Transverse colon (tissue), 4 donors: Measurements from ENCODE around the gene GNB1. TPM values are rescaled to one million over a fixed set of nuclear protein-coding genes. Genes with fewer than 3 reads are reported as not detected.

ENCODE experiments used
- DNase-seq: peaks from one replicate; pipeline ENCODE4 v3.0.0-alpha.2; 2019
- H3K27ac ChIP-seq, 4 donors: fragments of 200-600 bp; sonication (generic); 2 replicates each; pipeline ENCODE4 v1.5.1; 2016 to 2018; ENCODE audit warnings: inconsistent platforms in 4 of 4
- H3K27me3 ChIP-seq: fragments of 200-600 bp; sonication (generic); 2 replicates; pipeline ENCODE4 v1.5.1; 2017; ENCODE audit warnings: inconsistent platforms
- H3K36me3 ChIP-seq, 4 donors: fragments of 200-600 bp; sonication (generic); 2 replicates each; pipeline ENCODE4 v1.5.1; 2017 to 2019; ENCODE audit warnings: inconsistent platforms in 4 of 4
- H3K4me1 ChIP-seq, 4 donors: fragments of 200-600 bp; sonication (generic); 2 replicates each; pipeline ENCODE4 v1.5.1; 2017 to 2020; ENCODE audit warnings: inconsistent platforms in 4 of 4
- H3K4me3 ChIP-seq, 4 donors: fragments of 200-600 bp; sonication (generic); 1 replicate in 1 of 4; 2 replicates in 3 of 4; pipeline versions ENCODE4 v1.5.1 to v1.6.1; 2017 to 2019; ENCODE audit warnings: inconsistent platforms in 4 of 4
- H3K9me3 ChIP-seq, 2 donors: fragments of 200-600 bp; sonication (generic); 2 replicates each; pipeline ENCODE4 v1.5.1; 2017 to 2019; ENCODE audit warnings: inconsistent platforms in 2 of 2
- EP300 ChIP-seq: sonication (generic); formaldehyde crosslinking; IDR thresholded peaks from one replicate; pipeline ENCODE4 v1.6.1; 2017; ENCODE audit warnings: antibody characterized with exemption, low read depth
- POLR2A ChIP-seq: fragments of 450-650 bp; IDR thresholded peaks from one replicate; pipeline ENCODE4 v1.6.1; 2016; ENCODE audit warnings: antibody characterized with exemption, mild to moderate bottlenecking, moderate library complexity
- POLR2AphosphoS5 ChIP-seq, 3 donors: sonication (generic); formaldehyde crosslinking; IDR thresholded peaks; one replicate each; pipeline ENCODE4 v1.6.1; 2016; ENCODE audit warnings: antibody characterized with exemption in 3 of 3
- WGBS, 2 donors: methylation state at CpG; one replicate each; pipeline ENCODE4 v1.1.5; 2018; ENCODE audit warnings: low coverage in 1 of 2; 5-methylcytosine and 5-hydroxymethylcytosine counted together
- in situ Hi-C, 4 donors: fragments of 200-750 bp; cut with MboI; loops; one replicate each; pipeline versions ENCODE4 v1.15.0 to v1.15.1; 2017; ENCODE audit warnings: low sequenced_read_pairs in 3 of 4, low pct_ligation_motif_present in 1 of 4, low pct_unique_long_range_greater_than_20kb in 1 of 4
- intact Hi-C: fragments of 100-400 bp; cut with DNase I; formaldehyde crosslinking; loops from one replicate; pipeline ENCODE4 v1.15.1; 2023; ENCODE audit warnings: low total_unique reads
- total RNA-seq, 4 donors: library from RNA; depleted of rRNA; stranded (reverse); fragments of >200 nt; gene quantifications; one replicate each; pipeline ENCODE4 v1.1.0, GENCODE V29; 2016
- TF ChIP-seq, protein P1 (sequence below), 5 experiments: fragments of 200-600 bp in 3 of 5; fragments of 450-650 bp in 2 of 5; sonication (generic) in 3 of 5; IDR thresholded peaks; 1 replicate in 2 of 5; 2 replicates in 3 of 5; pipeline ENCODE4 v1.5.1; 2016 to 2017; ENCODE audit warnings: antibody characterized with exemption in 5 of 5, inconsistent platforms in 3 of 5, mild to moderate bottlenecking in 2 of 5, moderate library complexity in 1 of 5

Gene GNB1
- total RNA-seq, 4 donors from 2014 or later: 123 to 191 (median 174) TPM

DNA sequence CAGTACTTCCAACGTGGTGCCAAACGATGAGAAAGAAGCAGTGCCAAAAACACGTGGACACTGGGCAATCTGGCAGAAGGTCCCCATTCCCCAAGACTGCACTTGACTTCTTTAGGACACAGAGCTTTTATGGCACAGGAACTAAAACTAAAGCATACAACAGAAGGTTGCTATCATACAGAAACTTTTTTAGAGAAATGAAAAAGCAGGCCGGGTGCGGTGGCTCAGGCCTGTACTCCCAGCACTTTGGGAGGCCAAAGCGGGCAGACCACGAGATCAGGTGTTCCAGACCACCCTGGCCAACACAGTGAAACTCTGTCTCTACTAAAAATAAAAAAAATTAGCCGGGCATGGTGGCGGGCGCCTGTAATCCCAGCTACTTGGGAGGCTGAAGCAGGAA, 43.0 kb downstream of the GNB1 start:
- DNase-seq: peak; percentile 25
- Histone ChIP-seq H3K36me3 (no peaks in the 10 kb centered on the region), H3K9me3 (no peaks in the 10 kb centered on the region), H3K27ac (peak overlapping the region; percentile 67 to 76 (median 71)), H3K4me1 (peaks cover 20 to 57% (median 35%) of the 10 kb centered on the region in 4 donors), H3K4me3 (no peak overlapping the region), H3K27me3 (no peaks in the 10 kb centered on the region)
- TF ChIP-seq POLR2A (no peak), EP300 (no peak), POLR2AphosphoS5 (IDR thresholded peaks at IDR 0.05) (no peak)
- TF ChIP-seq, protein P1, sequence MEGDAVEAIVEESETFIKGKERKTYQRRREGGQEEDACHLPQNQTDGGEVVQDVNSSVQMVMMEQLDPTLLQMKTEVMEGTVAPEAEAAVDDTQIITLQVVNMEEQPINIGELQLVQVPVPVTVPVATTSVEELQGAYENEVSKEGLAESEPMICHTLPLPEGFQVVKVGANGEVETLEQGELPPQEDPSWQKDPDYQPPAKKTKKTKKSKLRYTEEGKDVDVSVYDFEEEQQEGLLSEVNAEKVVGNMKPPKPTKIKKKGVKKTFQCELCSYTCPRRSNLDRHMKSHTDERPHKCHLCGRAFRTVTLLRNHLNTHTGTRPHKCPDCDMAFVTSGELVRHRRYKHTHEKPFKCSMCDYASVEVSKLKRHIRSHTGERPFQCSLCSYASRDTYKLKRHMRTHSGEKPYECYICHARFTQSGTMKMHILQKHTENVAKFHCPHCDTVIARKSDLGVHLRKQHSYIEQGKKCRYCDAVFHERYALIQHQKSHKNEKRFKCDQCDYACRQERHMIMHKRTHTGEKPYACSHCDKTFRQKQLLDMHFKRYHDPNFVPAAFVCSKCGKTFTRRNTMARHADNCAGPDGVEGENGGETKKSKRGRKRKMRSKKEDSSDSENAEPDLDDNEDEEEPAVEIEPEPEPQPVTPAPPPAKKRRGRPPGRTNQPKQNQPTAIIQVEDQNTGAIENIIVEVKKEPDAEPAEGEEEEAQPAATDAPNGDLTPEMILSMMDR (IDR thresholded peaks at IDR 0.05): no peak
- intact Hi-C loops: no loop called here
- WGBS, 2 donors: 15 to 50% methylated on average over 4 to 10 of the region's 10 CpGs
- in situ Hi-C loops: loop anchor here in 1 of 4 donors (10.0 kb wide), 1 partner anchor 57 kb away; no protein-coding TSS in a partner anchor

DNA sequence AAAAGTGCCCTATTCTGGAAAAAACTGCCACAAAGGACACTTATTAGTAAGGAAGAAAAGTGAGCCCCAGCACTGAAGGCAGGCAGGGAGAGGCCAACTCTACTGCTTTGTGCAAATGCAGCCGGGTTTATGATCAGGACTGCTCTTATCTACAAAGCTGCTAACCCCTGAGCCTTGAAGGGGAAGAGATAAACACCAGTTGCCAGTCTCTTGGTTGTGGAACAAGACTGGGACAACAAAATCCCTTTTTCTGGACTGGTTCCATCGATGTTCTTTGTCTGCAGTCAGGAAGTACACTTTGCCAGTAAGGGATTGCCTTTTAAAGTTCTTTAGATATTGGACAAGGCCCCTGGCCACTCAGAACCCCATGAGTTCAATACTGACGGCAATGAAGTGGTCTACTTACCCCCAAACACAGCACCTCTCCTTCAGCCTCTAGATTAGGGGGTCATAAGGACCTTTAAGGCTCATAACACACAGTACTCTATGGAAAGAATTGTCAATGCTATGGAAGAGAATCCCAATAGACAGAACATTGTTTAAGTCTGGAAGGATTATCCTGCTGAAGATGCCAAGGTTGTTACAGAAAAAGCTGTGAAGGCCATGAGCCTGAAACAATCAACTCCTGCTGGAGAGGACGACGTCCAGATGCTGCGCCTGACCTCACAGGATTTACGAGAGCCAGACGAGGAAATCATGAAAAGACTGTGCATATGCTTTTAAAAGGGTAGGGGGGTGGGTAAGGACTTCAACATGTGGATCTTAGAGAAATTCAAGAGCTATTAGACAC, 43.6 kb downstream of the GNB1 start:
- H3K27ac ChIP-seq: peak overlapping the region; percentile 67 to 76 (median 71)
- no peaks in the 10 kb centered on the region for H3K27me3 ChIP-seq
- TF ChIP-seq EP300: no peak
- peak in 1 of 3 donors; percentile 21 for TF ChIP-seq POLR2AphosphoS5 (IDR thresholded peaks at IDR 0.05)
- TF ChIP-seq, protein P1 (IDR thresholded peaks at IDR 0.05): no peak
- TF ChIP-seq POLR2A: no peak
- no peak overlapping the region for H3K4me3 ChIP-seq
- 20 to 34% methylated on average over 1 to 8 of the region's 8 CpGs for WGBS, 2 donors
- no peaks in the 10 kb centered on the region for H3K36me3 ChIP-seq
- peak; percentile 36 for DNase-seq
- H3K4me1 ChIP-seq: peaks cover 23 to 59% (median 41%) of the 10 kb centered on the region in 4 donors
- no peaks in the 10 kb centered on the region for H3K9me3 ChIP-seq
- in situ Hi-C loops: loop anchor here in 1 of 4 donors (10.0 kb wide), 1 partner anchor 58 kb away; no protein-coding TSS in a partner anchor
- intact Hi-C loops: no loop called here

GRCh38 chr1:1846386-1846918, 44.4 kb downstream of the GNB1 start:
- intact Hi-C loops: no loop called here
- Histone ChIP-seq H3K4me1 (peaks cover 26 to 67% (median 47%) of the 10 kb centered on the region in 4 donors), H3K36me3 (no peaks in the 10 kb centered on the region), H3K4me3 (no peak overlapping the region), H3K27me3 (no peaks in the 10 kb centered on the region), H3K9me3 (no peaks in the 10 kb centered on the region), H3K27ac (peak overlapping the region; percentile 67 to 76 (median 71))
- WGBS, 2 donors: 93% methylated on average over 5 of the region's 5 CpGs; no CpG with 5 or more reads in 1 of the 2 donors
- in situ Hi-C loops: loop anchor here in 1 of 4 donors (10.0 kb wide), 1 partner anchor 58 kb away; no protein-coding TSS in a partner anchor
- DNase-seq: no peak
- no peak for TF ChIP-seq POLR2A
- TF ChIP-seq EP300: no peak
- no peak for TF ChIP-seq POLR2AphosphoS5 (IDR thresholded peaks at IDR 0.05)
- TF ChIP-seq, protein P1 (IDR thresholded peaks at IDR 0.05): no peak
